ENCODE data around the gene ZNF804B.

DNA sequence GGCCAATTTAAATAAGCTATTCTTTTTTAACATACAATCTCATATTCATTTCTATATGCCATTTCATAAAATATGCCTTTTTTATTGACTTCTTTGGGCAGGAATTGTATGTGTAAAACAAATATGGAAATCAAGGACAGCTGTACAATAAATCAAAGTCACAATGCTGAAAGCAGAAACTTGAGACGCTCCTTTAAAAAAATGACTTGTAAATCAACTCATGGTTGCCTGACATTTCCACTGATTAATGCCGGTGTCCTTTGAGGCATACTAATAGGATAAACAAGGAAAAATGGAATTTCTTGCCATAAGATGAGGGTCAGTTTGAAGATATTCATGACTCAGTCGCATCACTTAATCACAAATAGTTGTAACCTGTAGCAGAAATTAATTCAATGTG lies 283.4 kb downstream of the ZNF804B start:
- TF ChIP-seq, protein P1, sequence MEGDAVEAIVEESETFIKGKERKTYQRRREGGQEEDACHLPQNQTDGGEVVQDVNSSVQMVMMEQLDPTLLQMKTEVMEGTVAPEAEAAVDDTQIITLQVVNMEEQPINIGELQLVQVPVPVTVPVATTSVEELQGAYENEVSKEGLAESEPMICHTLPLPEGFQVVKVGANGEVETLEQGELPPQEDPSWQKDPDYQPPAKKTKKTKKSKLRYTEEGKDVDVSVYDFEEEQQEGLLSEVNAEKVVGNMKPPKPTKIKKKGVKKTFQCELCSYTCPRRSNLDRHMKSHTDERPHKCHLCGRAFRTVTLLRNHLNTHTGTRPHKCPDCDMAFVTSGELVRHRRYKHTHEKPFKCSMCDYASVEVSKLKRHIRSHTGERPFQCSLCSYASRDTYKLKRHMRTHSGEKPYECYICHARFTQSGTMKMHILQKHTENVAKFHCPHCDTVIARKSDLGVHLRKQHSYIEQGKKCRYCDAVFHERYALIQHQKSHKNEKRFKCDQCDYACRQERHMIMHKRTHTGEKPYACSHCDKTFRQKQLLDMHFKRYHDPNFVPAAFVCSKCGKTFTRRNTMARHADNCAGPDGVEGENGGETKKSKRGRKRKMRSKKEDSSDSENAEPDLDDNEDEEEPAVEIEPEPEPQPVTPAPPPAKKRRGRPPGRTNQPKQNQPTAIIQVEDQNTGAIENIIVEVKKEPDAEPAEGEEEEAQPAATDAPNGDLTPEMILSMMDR (IDR thresholded peaks at IDR 0.05), result no peak
- TF ChIP-seq POLR2A (IDR thresholded peaks at IDR 0.05), result no peak

Measured in adrenal gland (tissue), 5 donors.